ENCODE results near the gene E2F3. TPM values are rescaled to one million over a fixed set of nuclear protein-coding genes. Genes with fewer than 3 reads are reported as not detected.

Gene E2F3
- total RNA-seq, 1 experiment from 2014 or later = 19.2 TPM

GRCh38 chr6:20379231-20379630 is 22.4 kb upstream of the E2F3 start:
- H3K27me3 ChIP-seq = no peaks in the 10 kb centered on the region
- no peak for DNase-seq
- H3K4me3 ChIP-seq = no peak overlapping the region
- H3K9me3 ChIP-seq (replicated peaks) = no peaks in the 10 kb centered on the region
- H3K27ac ChIP-seq = no peak overlapping the region
- H3K36me3 ChIP-seq = no peaks in the 10 kb centered on the region
- peaks cover 11% of the 10 kb centered on the region for H3K4me1 ChIP-seq

- Histone ChIP-seq H3K36me3 (no peaks in the 10 kb centered on the region), H3K9me3 (replicated peaks) (no peaks in the 10 kb centered on the region), H3K4me1 (no peaks in the 10 kb centered on the region), H3K4me3 (no peak overlapping the region), H3K27me3 (no peaks in the 10 kb centered on the region), H3K27ac (no peak overlapping the region)
- no peak for DNase-seq
Observed at GRCh38 chr6:20386218-20386617, 15.5 kb upstream of the E2F3 start.

GRCh38 chr6:20389066-20389465 is 12.6 kb upstream of the E2F3 start:
- DNase-seq = no peak
- H3K4me1 ChIP-seq = no peaks in the 10 kb centered on the region
- no peaks in the 10 kb centered on the region for H3K36me3 ChIP-seq
- no peaks in the 10 kb centered on the region for H3K27me3 ChIP-seq
- H3K4me3 ChIP-seq = no peak overlapping the region
- H3K9me3 ChIP-seq (replicated peaks) = no peaks in the 10 kb centered on the region
- H3K27ac ChIP-seq = no peak overlapping the region

GRCh38 chr6:20393297-20393696 is 8.4 kb upstream of the E2F3 start:
- no peak overlapping the region for H3K27ac ChIP-seq
- DNase-seq = no peak
- no peak overlapping the region for H3K4me3 ChIP-seq
- no peaks in the 10 kb centered on the region for H3K9me3 ChIP-seq (replicated peaks)
- H3K27me3 ChIP-seq = no peaks in the 10 kb centered on the region
- no peaks in the 10 kb centered on the region for H3K4me1 ChIP-seq
- H3K36me3 ChIP-seq = no peaks in the 10 kb centered on the region

GRCh38 chr6:20399518-20399917 is 2.2 kb upstream of the E2F3 start:
- H3K27ac ChIP-seq = no peak overlapping the region
- no peak overlapping the region for H3K4me3 ChIP-seq
- H3K9me3 ChIP-seq (replicated peaks) = no peaks in the 10 kb centered on the region
- 0 out of 2 replicates have a peak, but pooled peaks cover 4% of the 10 kb centered on the region for H3K4me1 ChIP-seq
- H3K27me3 ChIP-seq = no peaks in the 10 kb centered on the region
- H3K36me3 ChIP-seq = no peaks in the 10 kb centered on the region
- no peak for DNase-seq

- Histone ChIP-seq H3K4me3 (peak overlapping the region; percentile 58), H3K27me3 (no peaks in the 10 kb centered on the region), H3K27ac (peak overlapping the region; percentile 99), H3K9me3 (replicated peaks) (no peaks in the 10 kb centered on the region), H3K36me3 (peaks cover 2% of the 10 kb centered on the region; the same call in 1 of the 2 replicates), H3K4me1 (0 out of 2 replicates have a peak, but pooled peaks cover 4% of the 10 kb centered on the region)
- peak in 1 of 2 experiments; percentile 7 for DNase-seq
Observed at GRCh38 chr6:20400456-20401204, 1.0 kb upstream of the E2F3 start.

- Histone ChIP-seq H3K9me3 (replicated peaks) (no peaks in the 10 kb centered on the region), H3K27me3 (no peaks in the 10 kb centered on the region), H3K27ac (peak overlapping the region; percentile 99), H3K4me1 (0 out of 2 replicates have a peak, but pooled peaks cover 4% of the 10 kb centered on the region), H3K4me3 (peak overlapping the region; percentile 97), H3K36me3 (peaks cover 16% of the 10 kb centered on the region; the same call in 1 of the 2 replicates)
- DNase-seq = no peak
Observed at GRCh38 chr6:20402092-20402341, 338 bp downstream of the E2F3 start.

- Histone ChIP-seq H3K27ac (peak overlapping the region; percentile 99), H3K4me3 (peak overlapping the region; percentile 97), H3K9me3 (replicated peaks) (no peaks in the 10 kb centered on the region), H3K36me3 (peaks cover 17% of the 10 kb centered on the region), H3K27me3 (no peaks in the 10 kb centered on the region), H3K4me1 (0 out of 2 replicates have a peak, but pooled peaks cover 4% of the 10 kb centered on the region)
- peak; percentile 45 to 51 for DNase-seq
Observed at GRCh38 chr6:20402342-20403069, 827 bp downstream of the E2F3 start.

- H3K4me1 ChIP-seq = 0 out of 2 replicates have a peak, but pooled peaks cover 4% of the 10 kb centered on the region
- H3K4me3 ChIP-seq = peak overlapping the region; percentile 97
- H3K27me3 ChIP-seq = no peaks in the 10 kb centered on the region
- H3K9me3 ChIP-seq (replicated peaks) = no peaks in the 10 kb centered on the region
- peaks cover 24% of the 10 kb centered on the region for H3K36me3 ChIP-seq
- DNase-seq = peak; percentile 83 to 88
- peak overlapping the region; percentile 99 for H3K27ac ChIP-seq
Observed at GRCh38 chr6:20403070-20403765, 1.5 kb downstream of the E2F3 start.

GRCh38 chr6:20403766-20404640 is 2.3 kb downstream of the E2F3 start:
- peak overlapping the region; percentile 97 for H3K4me3 ChIP-seq
- DNase-seq = peak; percentile 12 to 50
- peak overlapping the region; percentile 99 for H3K27ac ChIP-seq
- peaks cover 24% of the 10 kb centered on the region for H3K36me3 ChIP-seq
- no peaks in the 10 kb centered on the region for H3K27me3 ChIP-seq
- no peaks in the 10 kb centered on the region for H3K9me3 ChIP-seq (replicated peaks)
- 0 out of 2 replicates have a peak, but pooled peaks cover 4% of the 10 kb centered on the region for H3K4me1 ChIP-seq

GRCh38 chr6:20404641-20405032 is 3.0 kb downstream of the E2F3 start:
- Histone ChIP-seq H3K4me1 (0 out of 2 replicates have a peak, but pooled peaks cover 4% of the 10 kb centered on the region), H3K9me3 (replicated peaks) (no peaks in the 10 kb centered on the region), H3K27me3 (no peaks in the 10 kb centered on the region), H3K27ac (peak overlapping the region; percentile 99), H3K4me3 (peak overlapping the region; percentile 97), H3K36me3 (peaks cover 24% of the 10 kb centered on the region)
- peak; percentile 58 to 67 for DNase-seq

- Histone ChIP-seq H3K9me3 (replicated peaks) (no peaks in the 10 kb centered on the region), H3K27ac (no peak overlapping the region), H3K36me3 (peaks cover 24% of the 10 kb centered on the region), H3K4me3 (no peak overlapping the region), H3K27me3 (no peaks in the 10 kb centered on the region), H3K4me1 (no peaks in the 10 kb centered on the region)
- no peak for DNase-seq
Observed at GRCh38 chr6:20408851-20409250, 7.2 kb downstream of the E2F3 start.

- Histone ChIP-seq H3K27me3 (no peaks in the 10 kb centered on the region), H3K4me3 (no peak overlapping the region), H3K9me3 (replicated peaks) (no peaks in the 10 kb centered on the region), H3K4me1 (no peaks in the 10 kb centered on the region), H3K36me3 (peaks cover 24% of the 10 kb centered on the region), H3K27ac (no peak overlapping the region)
- no peak for DNase-seq
Observed at GRCh38 chr6:20409427-20409971, 7.8 kb downstream of the E2F3 start.

- H3K27me3 ChIP-seq = no peaks in the 10 kb centered on the region
- H3K9me3 ChIP-seq (replicated peaks) = no peaks in the 10 kb centered on the region
- no peak overlapping the region for H3K27ac ChIP-seq
- DNase-seq = no peak
- no peaks in the 10 kb centered on the region for H3K4me1 ChIP-seq
- H3K36me3 ChIP-seq = peaks cover 13% of the 10 kb centered on the region
- H3K4me3 ChIP-seq = no peak overlapping the region
Observed at GRCh38 chr6:20411544-20411943, 9.9 kb downstream of the E2F3 start.
